ENCODE data around the gene PTPRT. TPM values are rescaled to one million over a fixed set of nuclear protein-coding genes. Genes with fewer than 3 reads are reported as not detected.

The PTPRT gene
- total RNA-seq, 2 experiments from 2014 or later = not detected

- Mint-ChIP-seq H3K4me1 (ENCODE audit: low read depth) (no peaks in the 10 kb centered on the region), H3K4me3 (no peak overlapping the region), H3K27me3 (ENCODE audit: low read depth) (no peaks in the 10 kb centered on the region), H3K27ac (no peak overlapping the region), H3K9me3 (ENCODE audit: insufficient read depth) (no peaks in the 10 kb centered on the region), H3K36me3 (ENCODE audit: low read depth) (no peaks in the 10 kb centered on the region)
- DNase-seq (no peak), ATAC-seq (no peak)
- ChIA-PET POLR2A (no interaction called here), CTCF (no interaction called here)
Measured at GRCh38 chr20:43196243-43196642, 6.5 kb upstream of the PTPRT start.

GRCh38 chr20:43194137-43194536, 4.4 kb upstream of the PTPRT start:
- DNase-seq = no peak
- CTCF ChIA-PET = no interaction called here

DNA sequence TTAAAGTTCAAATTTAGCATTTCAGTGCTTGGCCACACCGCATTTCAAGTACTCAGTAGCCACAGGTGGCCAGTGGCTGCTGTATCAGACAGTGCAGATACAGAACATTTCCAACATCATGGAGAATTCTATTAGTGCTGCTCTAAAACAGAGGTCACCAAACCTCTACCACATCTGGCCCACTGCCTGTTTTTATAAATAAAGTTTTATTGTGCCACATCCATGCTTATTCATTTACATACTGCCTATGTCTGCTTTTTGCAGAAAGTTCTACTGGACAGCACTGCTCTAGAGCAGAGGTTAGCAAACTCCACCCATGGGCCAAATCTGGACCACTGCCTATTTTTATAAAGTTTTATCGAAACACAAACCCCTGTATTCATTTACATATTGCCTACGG, 3.7 kb upstream of the PTPRT start:
- H3K9me3 Mint-ChIP-seq (ENCODE audit: insufficient read depth) = no peaks in the 10 kb centered on the region
- H3K36me3 Mint-ChIP-seq (ENCODE audit: low read depth) = no peaks in the 10 kb centered on the region
- ATAC-seq = no peak
- H3K27ac Mint-ChIP-seq = no peak overlapping the region
- CTCF ChIA-PET = no interaction called here
- H3K4me1 Mint-ChIP-seq (ENCODE audit: low read depth) = peaks cover under 1% of the 10 kb centered on the region
- H3K27me3 Mint-ChIP-seq (ENCODE audit: low read depth) = peaks cover 17% of the 10 kb centered on the region
- H3K4me3 Mint-ChIP-seq = no peak overlapping the region
- no peak for DNase-seq
- POLR2A ChIA-PET = no interaction called here

More at GRCh38 chr20:43194137-43194536, 4.4 kb upstream of the PTPRT start:
- Mint-ChIP-seq H3K9me3 (ENCODE audit: insufficient read depth) (no peaks in the 10 kb centered on the region), H3K27ac (no peak overlapping the region), H3K36me3 (ENCODE audit: low read depth) (no peaks in the 10 kb centered on the region), H3K27me3 (ENCODE audit: low read depth) (peaks cover 11% of the 10 kb centered on the region), H3K4me1 (ENCODE audit: low read depth) (no peaks in the 10 kb centered on the region), H3K4me3 (no peak overlapping the region)
- POLR2A ChIA-PET = no interaction called here
- ATAC-seq = no peak

DNA sequence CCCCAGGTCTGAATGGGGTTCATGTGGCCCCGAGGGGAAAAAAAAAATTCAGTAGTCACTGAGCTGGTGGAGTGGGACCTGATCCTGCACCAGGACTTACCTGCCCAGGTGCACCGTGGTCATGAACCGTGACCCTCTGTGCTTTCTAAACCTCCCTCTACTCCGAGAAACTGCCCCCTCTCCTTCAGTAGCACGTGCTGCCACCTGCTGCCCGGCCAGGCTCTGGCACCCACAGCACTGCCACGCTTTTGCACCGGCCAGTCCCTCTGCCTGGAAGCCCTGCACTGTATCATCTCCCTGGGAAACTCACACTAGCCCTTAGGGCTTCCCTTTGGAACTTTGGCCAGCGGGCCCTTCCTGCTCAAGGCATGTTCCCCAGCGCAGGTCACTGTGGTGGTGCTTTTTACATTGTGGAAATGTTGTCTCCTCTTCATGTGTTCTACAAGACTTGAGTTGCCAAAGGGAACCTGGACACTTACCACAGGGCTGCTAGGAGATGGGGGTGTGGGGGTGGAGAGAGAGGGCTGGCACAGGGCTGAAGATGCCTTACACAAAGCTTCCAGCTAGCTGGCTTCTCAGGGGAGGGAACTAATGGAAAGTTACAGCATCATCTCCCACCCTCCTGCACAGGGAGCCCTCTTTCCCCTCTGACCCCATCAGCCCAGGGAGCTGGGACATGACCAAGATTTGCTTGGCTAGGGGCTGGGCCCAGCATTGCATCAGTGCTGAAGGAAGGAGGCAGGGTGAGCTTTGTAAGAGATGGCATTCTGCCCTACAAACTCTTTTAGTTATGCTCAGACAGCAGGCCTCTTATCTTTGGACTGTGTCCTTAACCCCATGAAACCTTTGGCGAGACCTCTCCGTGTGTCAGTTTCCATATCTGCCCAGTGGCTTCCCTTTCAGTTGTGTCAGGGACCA, 2.5 kb upstream of the PTPRT start:
- peaks cover 3% of the 10 kb centered on the region for H3K4me1 Mint-ChIP-seq (ENCODE audit: low read depth)
- no peak overlapping the region for H3K27ac Mint-ChIP-seq
- H3K36me3 Mint-ChIP-seq (ENCODE audit: low read depth) = no peaks in the 10 kb centered on the region
- ChIA-PET POLR2A (no interaction called here), CTCF (interaction anchor here (1.0 kb wide), 1 partner anchor 216 kb away, joined by 4 read pairs; no protein-coding TSS in a partner anchor)
- ATAC-seq (no peak), DNase-seq (no peak)
- H3K9me3 Mint-ChIP-seq (ENCODE audit: insufficient read depth) = no peaks in the 10 kb centered on the region
- H3K27me3 Mint-ChIP-seq (ENCODE audit: low read depth) = peaks cover 25% of the 10 kb centered on the region
- H3K4me3 Mint-ChIP-seq = no peak overlapping the region

DNA sequence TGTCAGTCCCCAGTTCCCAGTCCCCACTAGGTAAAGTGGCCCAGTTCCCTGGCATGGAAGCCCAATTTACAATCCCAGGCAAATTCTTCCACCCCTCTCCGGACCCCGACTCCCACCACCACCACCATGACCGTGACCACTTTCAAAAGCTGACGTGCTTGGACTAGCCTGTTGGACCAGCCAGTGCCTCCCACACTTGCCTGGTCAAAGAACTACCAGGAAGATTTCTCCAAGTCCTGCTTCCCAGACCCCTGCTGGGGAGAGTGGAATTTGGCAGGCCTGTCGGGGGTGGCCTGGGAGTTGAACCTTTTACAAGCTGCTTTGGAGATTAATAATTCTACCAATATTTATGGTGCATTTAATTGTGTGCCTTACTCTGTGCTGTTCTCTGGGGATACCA, 1.4 kb upstream of the PTPRT start:
- ChIA-PET CTCF (interaction anchor here (0.6 kb wide), 1 partner anchor 1281 kb away, joined by 3 read pairs; no protein-coding TSS in a partner anchor), POLR2A (no interaction called here)
- H3K27me3 Mint-ChIP-seq (ENCODE audit: low read depth) = peaks cover 31% of the 10 kb centered on the region
- no peak for ATAC-seq
- DNase-seq = no peak
- peaks cover 3% of the 10 kb centered on the region for H3K4me1 Mint-ChIP-seq (ENCODE audit: low read depth)
- H3K27ac Mint-ChIP-seq = no peak overlapping the region
- no peak overlapping the region for H3K4me3 Mint-ChIP-seq
- no peaks in the 10 kb centered on the region for H3K9me3 Mint-ChIP-seq (ENCODE audit: insufficient read depth)
- no peaks in the 10 kb centered on the region for H3K36me3 Mint-ChIP-seq (ENCODE audit: low read depth)

- ChIA-PET POLR2A (no interaction called here), CTCF (interaction anchor here (0.6 kb wide), 1 partner anchor 1280 kb away, joined by 3 read pairs; no protein-coding TSS in a partner anchor)
- DNase-seq (no peak), ATAC-seq (no peak)
- Mint-ChIP-seq H3K9me3 (ENCODE audit: insufficient read depth) (no peaks in the 10 kb centered on the region), H3K4me3 (no peak overlapping the region), H3K27ac (no peak overlapping the region), H3K4me1 (ENCODE audit: low read depth) (peaks cover 3% of the 10 kb centered on the region), H3K36me3 (ENCODE audit: low read depth) (no peaks in the 10 kb centered on the region), H3K27me3 (ENCODE audit: low read depth) (peaks cover 31% of the 10 kb centered on the region)
Measured at GRCh38 chr20:43190332-43190953, 737 bp upstream of the PTPRT start.

DNA sequence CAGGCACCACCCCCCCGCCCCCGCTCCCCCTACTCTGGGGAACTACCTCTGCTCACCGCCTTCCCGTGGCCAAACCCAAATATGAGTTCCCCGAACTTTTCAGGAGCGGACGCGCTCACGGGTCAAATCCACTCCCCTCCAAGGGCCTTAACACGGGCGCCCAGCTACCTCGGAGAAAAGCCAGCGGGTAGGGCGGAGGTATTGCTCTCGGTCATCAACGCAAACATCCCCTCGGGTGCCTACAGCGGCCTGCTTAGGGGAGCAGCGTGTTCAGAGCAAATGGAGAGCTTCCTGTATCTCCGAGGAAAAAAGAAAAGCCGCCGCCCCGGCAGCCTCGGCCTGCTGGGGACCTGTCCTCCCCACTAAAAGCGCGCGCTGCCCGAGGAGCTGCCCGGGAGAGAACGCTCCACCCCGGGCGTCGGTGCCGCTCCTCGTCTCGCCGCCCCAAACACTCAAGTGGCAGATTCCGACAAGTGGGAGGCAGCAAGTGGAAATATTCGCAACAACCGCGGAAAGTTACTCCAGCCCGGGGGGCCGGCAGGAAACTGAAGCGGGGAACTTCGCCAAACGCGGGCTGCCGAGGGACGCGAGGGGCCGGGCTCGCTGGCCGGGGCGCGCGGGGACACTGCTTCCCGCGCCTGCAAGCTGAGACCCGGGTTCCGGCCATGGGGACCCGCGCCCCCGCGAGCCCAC, 699 bp downstream of the PTPRT start:
- no peak for ATAC-seq
- Mint-ChIP-seq H3K9me3 (ENCODE audit: insufficient read depth) (no peaks in the 10 kb centered on the region), H3K27me3 (ENCODE audit: low read depth) (peaks cover 31% of the 10 kb centered on the region), H3K27ac (no peak overlapping the region), H3K4me3 (no peak overlapping the region), H3K36me3 (ENCODE audit: low read depth) (no peaks in the 10 kb centered on the region), H3K4me1 (ENCODE audit: low read depth) (peaks cover 3% of the 10 kb centered on the region)
- no peak for DNase-seq
- ChIA-PET CTCF (interaction anchor here (2.7 kb wide), 1 partner anchor 1491 kb away, joined by 9 read pairs; no protein-coding TSS in a partner anchor), POLR2A (no interaction called here)

GRCh38 chr20:43188234-43188653, 1.5 kb downstream of the PTPRT start:
- Mint-ChIP-seq H3K27me3 (ENCODE audit: low read depth) (peaks cover 31% of the 10 kb centered on the region), H3K36me3 (ENCODE audit: low read depth) (no peaks in the 10 kb centered on the region), H3K4me3 (no peak overlapping the region), H3K27ac (no peak overlapping the region), H3K4me1 (ENCODE audit: low read depth) (peaks cover 3% of the 10 kb centered on the region), H3K9me3 (ENCODE audit: insufficient read depth) (no peaks in the 10 kb centered on the region)
- CTCF ChIA-PET = interaction anchor here (0.7 to 2.7 kb wide), 4 partner anchors 11 to 1490 kb away, joined by 3 to 9 read pairs (median 4); no protein-coding TSS in a partner anchor
- DNase-seq (no peak), ATAC-seq (no peak)
- POLR2A ChIA-PET = no interaction called here

DNA sequence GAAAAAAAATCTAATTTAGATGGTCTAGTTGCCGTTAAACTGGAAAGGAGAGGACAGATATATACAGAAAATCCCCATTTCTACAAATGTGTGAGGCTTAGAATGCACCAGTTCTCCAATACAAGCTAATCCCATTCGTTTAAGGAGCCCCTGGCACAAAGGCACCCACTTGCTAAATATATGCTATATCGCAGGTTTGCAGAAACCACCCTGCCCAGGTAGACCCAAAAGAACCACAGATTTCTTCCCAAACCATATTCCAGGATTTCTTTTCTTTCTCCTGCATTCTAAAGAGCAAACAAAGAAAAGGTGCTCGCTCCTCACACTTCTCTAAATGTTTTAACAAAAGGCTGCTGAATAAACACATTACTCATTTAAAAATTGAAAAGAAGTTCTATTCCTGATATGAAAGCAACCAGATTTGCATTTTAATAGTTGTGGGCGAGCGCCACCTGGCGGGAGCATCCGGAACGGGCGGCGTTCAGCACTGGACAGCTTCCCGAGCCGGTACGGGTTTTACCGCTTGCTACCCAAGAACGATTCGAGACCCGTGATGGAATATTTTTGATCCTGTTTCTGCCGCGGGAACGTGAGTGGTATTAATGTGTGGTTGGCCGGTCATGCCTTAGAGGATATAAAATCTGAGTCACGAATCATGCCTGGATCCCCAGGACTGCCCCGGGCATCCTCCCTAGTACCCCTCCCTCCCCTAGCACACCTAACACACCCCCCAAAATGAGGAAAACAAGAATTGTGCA, 2.1 kb downstream of the PTPRT start:
- CTCF ChIA-PET = interaction anchor here (0.7 to 2.7 kb wide), 4 partner anchors 11 to 1489 kb away, joined by 3 to 9 read pairs (median 4); no protein-coding TSS in a partner anchor
- Mint-ChIP-seq H3K27ac (no peak overlapping the region), H3K36me3 (ENCODE audit: low read depth) (no peaks in the 10 kb centered on the region), H3K4me3 (no peak overlapping the region), H3K4me1 (ENCODE audit: low read depth) (peaks cover 3% of the 10 kb centered on the region), H3K27me3 (ENCODE audit: low read depth) (peaks cover 31% of the 10 kb centered on the region), H3K9me3 (ENCODE audit: insufficient read depth) (no peaks in the 10 kb centered on the region)
- peak; percentile 78 for DNase-seq
- POLR2A ChIA-PET = no interaction called here
- ATAC-seq = peak; percentile 47

DNA sequence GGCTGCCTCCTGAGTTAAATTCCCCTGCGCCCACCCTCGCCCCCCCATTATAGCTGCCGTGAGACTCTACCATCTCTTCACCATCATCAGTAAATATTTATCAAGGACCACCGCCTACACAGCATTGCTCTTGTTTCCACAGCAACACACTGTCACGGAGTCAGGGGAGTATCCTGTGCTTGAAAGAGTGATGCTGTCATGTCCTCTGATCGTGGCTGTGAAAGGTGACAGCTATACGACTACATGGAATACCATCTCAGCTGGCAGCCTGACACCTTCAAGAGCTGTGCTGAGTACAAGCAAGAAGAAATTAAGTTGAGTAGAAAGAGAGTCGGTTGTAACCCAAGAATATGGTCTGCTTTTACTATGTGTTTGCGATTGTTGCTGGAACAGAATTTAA, 3.4 kb downstream of the PTPRT start:
- H3K4me1 Mint-ChIP-seq (ENCODE audit: low read depth) = peaks cover 3% of the 10 kb centered on the region
- CTCF ChIA-PET = interaction anchor here (2.7 kb wide), 1 partner anchor 1488 kb away, joined by 9 read pairs; no protein-coding TSS in a partner anchor
- no peak for ATAC-seq
- H3K36me3 Mint-ChIP-seq (ENCODE audit: low read depth) = no peaks in the 10 kb centered on the region
- H3K27ac Mint-ChIP-seq = no peak overlapping the region
- H3K4me3 Mint-ChIP-seq = no peak overlapping the region
- H3K27me3 Mint-ChIP-seq (ENCODE audit: low read depth) = peaks cover 31% of the 10 kb centered on the region
- POLR2A ChIA-PET = no interaction called here
- H3K9me3 Mint-ChIP-seq (ENCODE audit: insufficient read depth) = no peaks in the 10 kb centered on the region
- DNase-seq = no peak

DNA sequence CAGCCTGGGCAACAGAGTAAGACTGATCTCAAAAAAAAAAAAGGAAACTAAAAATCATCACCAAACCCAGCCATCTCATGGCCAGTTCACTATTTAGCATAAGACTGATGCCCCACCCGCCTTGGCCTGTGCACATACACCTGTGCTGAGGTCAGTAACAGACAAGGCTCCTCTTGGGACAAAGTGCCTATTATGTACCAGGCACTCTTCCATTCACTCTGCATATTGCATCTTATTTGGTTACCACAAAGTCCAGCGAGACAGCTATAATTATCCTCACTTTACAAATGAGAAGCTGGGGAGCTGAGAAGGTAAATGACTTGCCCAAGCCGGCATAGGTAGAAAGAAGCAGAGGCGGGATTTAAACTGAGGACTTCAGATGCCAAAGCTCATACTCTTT, 3.8 kb downstream of the PTPRT start:
- Mint-ChIP-seq H3K9me3 (ENCODE audit: insufficient read depth) (no peaks in the 10 kb centered on the region), H3K27me3 (ENCODE audit: low read depth) (peaks cover 28% of the 10 kb centered on the region), H3K36me3 (ENCODE audit: low read depth) (no peaks in the 10 kb centered on the region), H3K4me1 (ENCODE audit: low read depth) (peaks cover 3% of the 10 kb centered on the region), H3K4me3 (no peak overlapping the region), H3K27ac (no peak overlapping the region)
- DNase-seq (no peak), ATAC-seq (no peak)
- ChIA-PET CTCF (no interaction called here), POLR2A (no interaction called here)

Data from activated CD8-positive, alpha-beta T cell treated with anti-CD3 and anti-CD28 coated beads, Interleukin-2, amount 10 ng/mL, durations not matched to agents 7 days and 5 days (primary cell).